Spleen (tissue), 11 donors: ENCODE data around the gene SEMA7A. TPM values are rescaled to one million over a fixed set of nuclear protein-coding genes. Genes with fewer than 3 reads are reported as not detected.

ENCODE experiments used
- DNase-seq: peaks from one replicate; pipeline ENCODE4 v3.0.0-alpha.2; 2020
- H3K27ac ChIP-seq, 8 donors: fragments of 200-600 bp; sonication (generic) in 7 of 8; 1 replicate in 4 of 8; 2 replicates in 4 of 8; pipeline versions ENCODE4 v1.5.0 to v1.8.0; 2016 to 2021; ENCODE audit warnings: inconsistent platforms in 4 of 8, mild to moderate bottlenecking in 4 of 8, moderate library complexity in 1 of 8
- H3K27me3 ChIP-seq, 7 donors: fragments of 200-600 bp; sonication (generic) in 6 of 7; replicated peaks in 1 of 7; 1 replicate in 4 of 7; 2 replicates in 3 of 7; pipeline versions ENCODE4 v1.5.0 to v1.8.0; 2016 to 2021; ENCODE audit warnings: inconsistent platforms in 3 of 7, mild to moderate bottlenecking in 1 of 7
- H3K36me3 ChIP-seq, 6 donors: fragments of 200-600 bp; sonication (generic) in 5 of 6; 1 replicate in 4 of 6; 2 replicates in 2 of 6; pipeline versions ENCODE4 v1.5.0 to v1.8.0; 2016 to 2021; ENCODE audit warnings: inconsistent platforms in 2 of 6
- H3K4me1 ChIP-seq, 6 donors: fragments of 200-600 bp; sonication (generic) in 5 of 6; 1 replicate in 3 of 6; 2 replicates in 3 of 6; pipeline versions ENCODE4 v1.5.0 to v1.8.0; 2016 to 2021; ENCODE audit warnings: inconsistent platforms in 3 of 6
- H3K4me3 ChIP-seq, 8 donors: fragments of 200-600 bp; sonication (generic) in 7 of 8; 1 replicate in 4 of 8; 2 replicates in 4 of 8; pipeline versions ENCODE4 v1.5.0 to v1.8.0; 2016 to 2021; ENCODE audit warnings: inconsistent platforms in 4 of 8, mild to moderate bottlenecking in 4 of 8, moderate library complexity in 2 of 8
- H3K9me3 ChIP-seq, 8 donors: fragments of 200-600 bp; sonication (generic) in 7 of 8; 1 replicate in 4 of 8; 2 replicates in 4 of 8; pipeline versions ENCODE4 v1.5.0 to v1.8.0; 2016 to 2021; ENCODE audit warnings: inconsistent platforms in 4 of 8
- POLR2A ChIP-seq, 3 donors: fragments of 450-650 bp; IDR thresholded peaks; one replicate each; pipeline ENCODE4 v1.5.1; 2017; ENCODE audit warnings: antibody characterized with exemption in 3 of 3, mild to moderate bottlenecking in 1 of 3
- POLR2AphosphoS5 ChIP-seq, 3 donors: sonication (generic); formaldehyde crosslinking; IDR thresholded peaks; one replicate each; pipeline ENCODE4 v1.5.1; 2017; ENCODE audit warnings: antibody characterized with exemption in 3 of 3
- WGBS, 5 donors: extraction: QIAGEN DNeasy Blood & Tissue Kit in 3 of 5; methylation state at CpG; one replicate each; pipeline versions ENCODE4 v1.1.5 to v1.1.7; 2013 to 2018; 5-methylcytosine and 5-hydroxymethylcytosine counted together
- intact Hi-C: fragments of 100-400 bp; cut with DNase I; formaldehyde crosslinking; loops from one replicate; pipeline ENCODE4 v1.15.0; 2023; ENCODE audit warnings: low total_unique reads
- polyA plus RNA-seq, 3 donors: library from polyadenylated mRNA; stranded (reverse); fragments of 200-250 nt; gene quantifications; one replicate each; pipeline ENCODE4 v1.2.1, GENCODE V29; 2013
- total RNA-seq, 7 donors: library from RNA; depleted of rRNA in 3 of 7; stranded (reverse); fragments of >200 nt in 3 of 7; fragmentation: NEBNext Ultra II Directional in 4 of 7; extraction: Animal tissue kit (Norgen Biotek cat#: 25700) in 4 of 7; gene quantifications; one replicate each; pipeline versions ENCODE4 v1.1.0 to v1.2.1, GENCODE V29; 2016 to 2021
- TF ChIP-seq, protein P1 (sequence below), 11 experiments: fragments of 200-600 bp in 7 of 11; fragments of 450-650 bp in 4 of 11; sonication (generic) in 4 of 11; IDR thresholded peaks in 8 of 11; conservative IDR thresholded peaks in 3 of 11; 1 replicate in 7 of 11; 2 replicates in 4 of 11; pipeline versions ENCODE4 v1.4.0 to v1.8.0; 2016 to 2021; ENCODE audit warnings: antibody characterized with exemption in 11 of 11, inconsistent platforms in 4 of 11, mild to moderate bottlenecking in 1 of 11
- donor health status: healthy with polysubstance abuse.
- donor health status: DM: no; HTN: no; CAD: no; lungs with moderate emphysema.
- donor health status: DM: no; HTN: no; CAD: no.
- donor health status: Bipolar disorder and iron deficiency.
- donor health status: healthy.
- donor health status: DM: no; HTN: no; CAD: no.
- donor health status: DM: yes; HTN: yes; CAD: no.

Gene SEMA7A
- total and polyA plus RNA-seq, 10 donors = 41.6 to 154 (median 127) TPM

DNA sequence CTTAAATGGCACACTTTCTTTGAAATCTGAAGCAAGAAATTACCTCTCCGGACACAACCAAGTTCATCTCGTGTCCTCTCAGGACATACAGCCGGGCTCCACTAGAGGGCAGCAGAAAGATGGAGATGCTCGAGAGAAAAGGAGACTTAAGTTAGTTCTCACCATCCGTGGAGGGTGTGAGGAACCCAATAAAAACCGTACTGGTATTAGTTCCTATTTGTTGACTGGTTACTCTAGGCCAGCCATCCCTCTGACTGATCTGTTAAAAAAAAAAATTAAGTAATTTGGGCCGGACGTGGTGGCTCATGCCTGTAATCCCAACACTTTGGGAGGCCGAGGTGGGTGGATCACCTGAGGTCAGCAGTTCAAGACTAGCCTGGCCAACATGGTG, 58.5 kb downstream of the SEMA7A start:
- H3K36me3 ChIP-seq = no peaks in the 10 kb centered on the region
- TF ChIP-seq POLR2A (IDR thresholded peaks at IDR 0.05) (no peak), POLR2AphosphoS5 (IDR thresholded peaks at IDR 0.05) (no peak)
- TF ChIP-seq, protein P1, sequence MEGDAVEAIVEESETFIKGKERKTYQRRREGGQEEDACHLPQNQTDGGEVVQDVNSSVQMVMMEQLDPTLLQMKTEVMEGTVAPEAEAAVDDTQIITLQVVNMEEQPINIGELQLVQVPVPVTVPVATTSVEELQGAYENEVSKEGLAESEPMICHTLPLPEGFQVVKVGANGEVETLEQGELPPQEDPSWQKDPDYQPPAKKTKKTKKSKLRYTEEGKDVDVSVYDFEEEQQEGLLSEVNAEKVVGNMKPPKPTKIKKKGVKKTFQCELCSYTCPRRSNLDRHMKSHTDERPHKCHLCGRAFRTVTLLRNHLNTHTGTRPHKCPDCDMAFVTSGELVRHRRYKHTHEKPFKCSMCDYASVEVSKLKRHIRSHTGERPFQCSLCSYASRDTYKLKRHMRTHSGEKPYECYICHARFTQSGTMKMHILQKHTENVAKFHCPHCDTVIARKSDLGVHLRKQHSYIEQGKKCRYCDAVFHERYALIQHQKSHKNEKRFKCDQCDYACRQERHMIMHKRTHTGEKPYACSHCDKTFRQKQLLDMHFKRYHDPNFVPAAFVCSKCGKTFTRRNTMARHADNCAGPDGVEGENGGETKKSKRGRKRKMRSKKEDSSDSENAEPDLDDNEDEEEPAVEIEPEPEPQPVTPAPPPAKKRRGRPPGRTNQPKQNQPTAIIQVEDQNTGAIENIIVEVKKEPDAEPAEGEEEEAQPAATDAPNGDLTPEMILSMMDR (IDR thresholded peaks at IDR 0.05 in 8 of 11, conservative IDR thresholded peaks at IDR 0.05 in 3 of 11) = peak; percentile 67 to 93 (median 88)
- peak overlapping the region in 1 of 8 donors; percentile 92 for H3K4me3 ChIP-seq
- H3K9me3 ChIP-seq = no peaks in the 10 kb centered on the region
- peaks cover 10 to 35% (median 27%) of the 10 kb centered on the region in 6 donors for H3K4me1 ChIP-seq
- peak; percentile 92 for DNase-seq
- 13 to 15% (median 14%) methylated on average over 9 of the region's 9 CpGs for WGBS, 5 donors
- H3K27me3 ChIP-seq = peaks cover 0 to 14% (median 0%) of the 10 kb centered on the region in 7 donors
- peak overlapping the region in 3 of 8 donors; percentile 81 to 87 (median 86) for H3K27ac ChIP-seq
- intact Hi-C loops = loop anchor here (5.0 kb wide), 1 partner anchor 117 kb away; no protein-coding TSS in a partner anchor

- Histone ChIP-seq H3K9me3 (no peaks in the 10 kb centered on the region), H3K27me3 (peaks cover 0 to 14% (median 0%) of the 10 kb centered on the region in 7 donors), H3K4me3 (peak overlapping the region in 7 of 8 donors; percentile 60 to 92 (median 75)), H3K36me3 (no peaks in the 10 kb centered on the region), H3K4me1 (peaks cover 10 to 35% (median 27%) of the 10 kb centered on the region in 6 donors), H3K27ac (peak overlapping the region in 5 of 8 donors; percentile 79 to 87 (median 85))
- WGBS, 5 donors = 23 to 28% (median 25%) methylated on average over 9 to 11 of the region's 11 CpGs
- no peak for DNase-seq
- no peak for TF ChIP-seq POLR2A (IDR thresholded peaks at IDR 0.05)
- TF ChIP-seq, protein P1 (IDR thresholded peaks at IDR 0.05 in 8 of 11, conservative IDR thresholded peaks at IDR 0.05 in 3 of 11) = peak in 1 of 11 experiments; percentile 7
- intact Hi-C loops = loop anchor here (5.0 kb wide), 4 partner anchors 118 to 393 kb away; no protein-coding TSS in a partner anchor
These were observed 59.0 kb downstream of the SEMA7A start for GRCh38 chr15:74374648-74375302.

DNA sequence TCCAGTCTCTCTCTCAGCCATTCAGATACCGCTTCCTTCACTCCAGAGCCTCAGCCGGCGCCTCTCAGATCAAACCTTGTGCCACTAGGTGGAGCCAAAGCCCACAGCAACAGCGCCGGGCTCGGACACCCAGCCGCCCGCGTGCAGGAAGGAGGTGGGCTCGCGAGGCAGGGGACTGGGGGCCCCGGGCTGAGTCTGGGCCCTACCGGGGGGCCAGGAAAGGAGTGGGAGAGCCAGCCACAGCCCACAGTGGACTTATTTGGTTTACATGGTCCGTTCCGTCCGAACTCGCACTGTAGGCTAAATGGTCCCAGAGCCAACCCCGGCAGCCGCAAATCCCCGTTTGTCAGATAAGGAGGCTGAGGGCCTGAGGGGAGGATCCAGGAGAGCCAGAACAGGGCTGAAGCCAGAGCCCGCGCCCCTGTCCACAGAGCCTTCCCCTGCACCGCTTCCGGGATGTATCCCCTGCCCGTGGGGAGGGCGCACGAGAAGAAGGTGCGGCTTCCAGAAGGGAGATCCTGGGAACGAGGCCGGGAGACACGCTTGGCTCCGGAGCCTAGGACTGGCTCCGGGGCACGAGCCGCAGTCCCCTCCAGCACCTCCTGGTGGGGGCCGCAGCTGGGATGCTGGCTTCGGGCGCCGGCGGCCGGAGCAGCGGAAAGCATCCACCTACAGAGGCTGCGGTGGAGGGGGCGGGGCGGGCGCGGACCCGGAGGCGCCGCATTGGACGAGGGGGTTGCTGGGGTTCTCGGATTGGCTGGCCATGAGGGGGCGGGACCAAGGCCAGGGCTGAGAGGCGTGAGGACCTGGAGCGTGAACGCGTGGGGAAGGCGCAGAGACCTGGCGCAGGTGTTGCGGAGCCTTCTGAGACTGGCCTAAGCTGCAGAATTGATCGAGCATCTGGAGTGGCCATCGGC, 59.8 kb downstream of the SEMA7A start:
- Histone ChIP-seq H3K9me3 (no peaks in the 10 kb centered on the region), H3K27ac (peak overlapping the region; percentile 18 to 87 (median 80)), H3K36me3 (no peaks in the 10 kb centered on the region), H3K27me3 (peaks cover 0 to 14% (median 0%) of the 10 kb centered on the region in 7 donors), H3K4me1 (peaks cover 10 to 30% (median 25%) of the 10 kb centered on the region in 6 donors), H3K4me3 (peak overlapping the region; percentile 60 to 92 (median 72))
- WGBS, 5 donors = 0 to 1% (median 1%) methylated on average over 26 to 62 of the region's 62 CpGs
- intact Hi-C loops = loop anchor here (5.0 kb wide), 3 partner anchors 163 to 393 kb away; no protein-coding TSS in a partner anchor
- peak; percentile 97 for DNase-seq
- TF ChIP-seq POLR2AphosphoS5 (IDR thresholded peaks at IDR 0.05) = peak; percentile 48 to 74 (median 63)
- TF ChIP-seq, protein P1 (IDR thresholded peaks at IDR 0.05 in 8 of 11, conservative IDR thresholded peaks at IDR 0.05 in 3 of 11) = peak; percentile 65 to 95 (median 93)
- TF ChIP-seq POLR2A (IDR thresholded peaks at IDR 0.05) = no peak
